Heart left ventricle (tissue), 16 donors: ENCODE measurements around the gene CRYBB1. TPM values are rescaled to one million over a fixed set of nuclear protein-coding genes. Genes with fewer than 3 reads are reported as not detected.
"Not testable (repeated sequence)": the region's sequence is repeated elsewhere in the genome, so short reads cannot be mapped to it uniquely, and the experiment has no call there.

Source experiments
- ATAC-seq, 4 donors: fragments of 200-7000 bp; cut with Tn5 transposase; one replicate each; pipeline ENCODE4 v1.9.1; 2020 to 2022; ENCODE audit warnings: moderate library complexity in 4 of 4, mild to moderate bottlenecking in 3 of 4, moderate number of reproducible peaks in 1 of 4
- DNase-seq, 5 donors: peaks; one replicate each; pipeline ENCODE4 v3.0.0-alpha.2; 2020
- H3K27ac ChIP-seq, 12 donors: fragments of 200-600 bp; sonication (generic) in 4 of 12; one replicate each; pipeline versions ENCODE4 v1.5.0 to v1.8.0; 2016 to 2022; ENCODE audit warnings: mild to moderate bottlenecking in 2 of 12
- H3K27me3 ChIP-seq, 9 donors: fragments of 200-600 bp; sonication (generic) in 2 of 9; one replicate each; pipeline versions ENCODE4 v1.5.1 to v1.8.0; 2016 to 2022; ENCODE audit warnings: mild to moderate bottlenecking in 3 of 9
- H3K36me3 ChIP-seq, 9 donors: fragments of 200-600 bp; sonication (generic) in 2 of 9; one replicate each; pipeline versions ENCODE4 v1.5.0 to v1.8.0; 2018 to 2022; ENCODE audit warnings: mild to moderate bottlenecking in 2 of 9
- H3K4me1 ChIP-seq, 12 donors: fragments of 200-600 bp; sonication (generic) in 4 of 12; one replicate each; pipeline versions ENCODE4 v1.5.0 to v1.8.0; 2016 to 2022; ENCODE audit warnings: mild to moderate bottlenecking in 3 of 12
- H3K4me3 ChIP-seq, 12 donors: fragments of 200-600 bp; sonication (generic) in 4 of 12; one replicate each; pipeline versions ENCODE4 v1.5.0 to v1.8.0; 2017 to 2022; ENCODE audit warnings: mild to moderate bottlenecking in 9 of 12, moderate library complexity in 4 of 12
- H3K9me3 ChIP-seq, 12 donors: fragments of 200-600 bp; sonication (generic) in 4 of 12; one replicate each; pipeline versions ENCODE4 v1.5.0 to v1.8.0; 2016 to 2022; ENCODE audit warnings: mild to moderate bottlenecking in 1 of 12
- POLR2A ChIP-seq, 2 donors: fragments of 450-650 bp; IDR thresholded peaks; one replicate each; pipeline ENCODE4 v1.6.1; 2017; ENCODE audit warnings: antibody characterized with exemption in 2 of 2, mild to moderate bottlenecking in 2 of 2, moderate library complexity in 2 of 2
- WGBS, 4 donors: extraction: QIAGEN DNeasy Blood & Tissue Kit in 2 of 4; methylation state at CpG; one replicate each; pipeline versions ENCODE4 v1.1.5 to v1.1.7; 2013 to 2018; 5-methylcytosine and 5-hydroxymethylcytosine counted together
- intact Hi-C, 10 donors: fragments of 100-400 bp; cut with DNase I; formaldehyde crosslinking; loops; one replicate each; pipeline versions ENCODE4 v1.11.1 to v1.14.2; 2022
- polyA plus RNA-seq, 2 donors: library from polyadenylated mRNA; stranded (reverse); fragments of 200-250 nt; gene quantifications; one replicate each; pipeline ENCODE4 v1.2.3, GENCODE V29; 2013
- total RNA-seq, 9 donors: library from RNA; depleted of rRNA in 2 of 9; stranded (reverse); fragments of >200 nt in 2 of 9; fragmentation: NEBNext Ultra II Directional in 3 of 9; extraction: Animal tissue kit (Norgen Biotek cat#: 25700) in 3 of 9; gene quantifications; one replicate each; pipeline versions ENCODE4 v1.1.0 to v1.2.4, GENCODE V29; 2016 to 2023
- TF ChIP-seq, protein P1 (sequence below), 12 donors: fragments of 200-600 bp; sonication (generic) in 4 of 12; IDR thresholded peaks; one replicate each; pipeline versions ENCODE4 v1.5.0 to v1.8.0; 2018 to 2022; ENCODE audit warnings: antibody characterized with exemption in 12 of 12, mild to moderate bottlenecking in 5 of 12
- donor health status: ischemic (EF 13 %, LVEDD 7.1; RV severe dilation, severe dysfunction).
- donor health status: healthy with polysubstance abuse.
- donor health status: DM: no; HTN: yes; CAD: no.
- donor health status: DM: no; HTN: no; CAD: no.
- donor health status: ischemic (EF 25% LVEDD 6.9; RV normal size, moderate dysfunction).
- donor health status: ischemic (EF 25% LVEDD 5.7; RV mildly dilated, moderate dysfunction).
- donor health status: healthy.
- donor health status: DM: yes; HTN: yes; CAD: no.
- donor health status: ischemic (EF 35%, LVEDD 5.7; RV mildly dilated, moderate dysfunction).
- donor health status: nonischemic (EF 11% LVEDD 7.7; RV severe dilation, severe dysfunction).
- donor health status: DM: yes; HTN: yes; CAD: no.
- donor health status: PGD.
- donor health status: ischemic (EF 29% LVEDD 5.4; RV normal size, mild dysfunction).
- donor health status: nonischemic (EF 23%, LVEDD 6.1; RV moderate dilation, normal function).

Gene CRYBB1
- total and polyA plus RNA-seq, 11 donors: 0.19 to 3.2 (median 0.42) TPM; not detected in 3

DNA sequence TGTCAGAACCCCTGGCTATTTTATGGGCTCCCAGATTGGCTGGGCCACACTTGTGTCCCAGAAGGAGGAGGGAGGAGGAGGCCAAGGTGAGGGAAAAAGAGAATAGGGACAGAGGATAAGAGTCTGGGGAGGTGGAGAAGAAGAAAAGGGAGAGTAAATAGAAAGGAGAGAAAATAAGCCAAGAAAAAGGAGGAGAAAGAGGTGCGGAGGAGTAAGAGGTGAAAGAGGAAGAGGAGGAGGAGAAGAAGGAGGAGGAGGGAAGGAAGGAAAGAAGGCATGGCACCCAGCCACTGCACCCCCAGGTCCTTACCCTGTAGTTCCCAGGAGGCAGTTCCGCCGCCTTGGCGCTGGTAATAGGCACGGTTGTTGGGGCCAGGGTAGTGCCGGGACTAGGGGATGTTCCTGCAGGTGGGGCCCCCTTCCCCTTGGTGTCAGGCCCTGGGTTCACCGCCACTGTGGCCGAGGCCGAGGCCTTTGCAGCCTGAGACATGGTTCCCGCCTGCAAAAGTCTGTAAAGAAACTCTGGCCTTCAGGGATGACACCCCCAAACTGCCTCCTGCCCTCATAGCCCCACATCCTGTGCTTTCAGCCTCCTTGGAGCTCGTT, 1.9 kb downstream of the CRYBB1 start:
- ATAC-seq (no peak), DNase-seq (no peak)
- no peak for TF ChIP-seq POLR2A (IDR thresholded peaks at IDR 0.05)
- TF ChIP-seq, protein P1, sequence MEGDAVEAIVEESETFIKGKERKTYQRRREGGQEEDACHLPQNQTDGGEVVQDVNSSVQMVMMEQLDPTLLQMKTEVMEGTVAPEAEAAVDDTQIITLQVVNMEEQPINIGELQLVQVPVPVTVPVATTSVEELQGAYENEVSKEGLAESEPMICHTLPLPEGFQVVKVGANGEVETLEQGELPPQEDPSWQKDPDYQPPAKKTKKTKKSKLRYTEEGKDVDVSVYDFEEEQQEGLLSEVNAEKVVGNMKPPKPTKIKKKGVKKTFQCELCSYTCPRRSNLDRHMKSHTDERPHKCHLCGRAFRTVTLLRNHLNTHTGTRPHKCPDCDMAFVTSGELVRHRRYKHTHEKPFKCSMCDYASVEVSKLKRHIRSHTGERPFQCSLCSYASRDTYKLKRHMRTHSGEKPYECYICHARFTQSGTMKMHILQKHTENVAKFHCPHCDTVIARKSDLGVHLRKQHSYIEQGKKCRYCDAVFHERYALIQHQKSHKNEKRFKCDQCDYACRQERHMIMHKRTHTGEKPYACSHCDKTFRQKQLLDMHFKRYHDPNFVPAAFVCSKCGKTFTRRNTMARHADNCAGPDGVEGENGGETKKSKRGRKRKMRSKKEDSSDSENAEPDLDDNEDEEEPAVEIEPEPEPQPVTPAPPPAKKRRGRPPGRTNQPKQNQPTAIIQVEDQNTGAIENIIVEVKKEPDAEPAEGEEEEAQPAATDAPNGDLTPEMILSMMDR (IDR thresholded peaks at IDR 0.05): no peak
- WGBS, 4 donors: 60 to 80% (median 69%) methylated on average over 11 of the region's 11 CpGs
- Histone ChIP-seq H3K27ac (no peak overlapping the region), H3K27me3 (peaks cover 0 to 12% (median 2%) of the 10 kb centered on the region in 9 donors), H3K4me1 (peaks cover 0 to 50% (median 4%) of the 10 kb centered on the region in 12 donors), H3K4me3 (no peak overlapping the region), H3K9me3 (no peaks in the 10 kb centered on the region), H3K36me3 (no peaks in the 10 kb centered on the region)
- intact Hi-C loops: no loop called here

DNA sequence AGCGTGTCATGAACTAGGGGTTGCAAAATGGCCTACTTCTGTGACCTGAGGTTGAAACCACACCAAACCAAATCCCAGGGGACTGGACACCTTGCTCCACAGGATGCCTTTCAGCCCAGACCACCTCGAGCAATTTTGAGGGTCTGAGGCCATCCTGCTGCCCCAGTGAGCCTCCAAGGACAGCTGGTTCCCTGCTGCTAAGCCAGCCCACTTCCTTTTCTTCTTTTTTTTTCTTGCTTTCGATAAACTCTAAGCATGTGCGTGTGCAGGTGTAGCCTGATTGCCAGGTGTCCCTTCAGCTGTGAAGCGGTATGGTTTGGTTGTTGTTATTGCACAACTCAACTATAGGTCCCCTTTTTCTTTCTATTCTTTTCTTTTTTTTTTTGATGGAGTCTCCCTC, 2.7 kb downstream of the CRYBB1 start:
- intact Hi-C loops: no loop called here
- DNase-seq (no peak), ATAC-seq (no peak)
- TF ChIP-seq, protein P1 (IDR thresholded peaks at IDR 0.05): no peak
- no peak for TF ChIP-seq POLR2A (IDR thresholded peaks at IDR 0.05)
- no peak overlapping the region for H3K27ac ChIP-seq
- H3K36me3 ChIP-seq: no peaks in the 10 kb centered on the region
- 49 to 64% (median 59%) methylated on average over 5 of the region's 5 CpGs for WGBS, 4 donors
- H3K4me1 ChIP-seq: peaks cover 0 to 55% (median 3%) of the 10 kb centered on the region in 12 donors
- no peaks in the 10 kb centered on the region for H3K9me3 ChIP-seq
- H3K4me3 ChIP-seq: no peak overlapping the region
- H3K27me3 ChIP-seq: peaks cover 0 to 12% (median 2%) of the 10 kb centered on the region in 9 donors

DNA sequence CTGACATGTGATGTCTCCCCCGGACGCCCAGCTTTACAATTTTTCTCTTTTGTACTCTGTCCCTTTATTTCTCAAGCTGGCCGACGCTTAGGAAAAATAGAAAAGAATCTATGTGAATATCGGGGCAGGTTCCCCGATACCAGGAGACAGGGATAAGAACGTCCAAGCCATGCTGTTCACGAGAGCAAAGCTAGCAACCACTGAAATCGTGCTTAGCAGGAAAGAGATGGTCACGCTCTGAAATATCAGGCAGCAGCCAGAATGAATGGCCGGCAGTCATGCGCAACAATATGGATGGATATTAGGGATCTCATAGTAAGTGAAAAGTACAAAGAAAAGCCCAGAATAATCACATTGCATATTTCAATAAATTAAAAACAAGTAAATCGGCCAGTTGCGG, 3.5 kb downstream of the CRYBB1 start:
- H3K27me3 ChIP-seq: peaks cover 0 to 12% (median 2%) of the 10 kb centered on the region in 9 donors
- intact Hi-C loops: no loop called here
- H3K4me3 ChIP-seq: no peak overlapping the region
- no peaks in the 10 kb centered on the region for H3K9me3 ChIP-seq
- no peak for DNase-seq
- WGBS, 4 donors: 48 to 53% (median 51%) methylated on average over 14 of the region's 14 CpGs
- no peak for ATAC-seq
- TF ChIP-seq POLR2A (IDR thresholded peaks at IDR 0.05): no peak
- TF ChIP-seq, protein P1 (IDR thresholded peaks at IDR 0.05): no peak
- peaks cover 0 to 52% (median 0%) of the 10 kb centered on the region in 12 donors for H3K4me1 ChIP-seq
- no peak overlapping the region for H3K27ac ChIP-seq
- no peaks in the 10 kb centered on the region for H3K36me3 ChIP-seq

DNA sequence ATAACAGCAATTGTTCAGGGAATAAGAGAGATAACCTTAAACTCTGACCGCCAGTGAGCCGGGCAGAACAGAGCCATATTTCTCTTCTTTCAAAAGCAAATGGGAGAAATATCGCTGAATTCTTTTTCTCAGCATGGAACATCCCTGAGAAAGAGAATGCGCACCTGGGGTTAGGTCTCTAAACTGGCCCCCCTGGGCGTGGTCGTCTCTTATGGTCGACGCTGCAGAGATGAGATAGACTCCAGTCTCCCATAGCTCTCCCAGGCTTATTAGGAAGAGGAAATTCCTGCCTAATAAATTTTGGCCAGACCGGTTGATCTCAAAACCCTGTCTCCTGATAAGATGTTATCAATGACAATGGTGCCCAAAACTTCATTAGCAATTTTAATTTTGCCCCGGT, 4.1 kb downstream of the CRYBB1 start:
- H3K27ac ChIP-seq, H3K4me3 ChIP-seq, H3K36me3 ChIP-seq, intact Hi-C loops, DNase-seq, ATAC-seq, H3K9me3 ChIP-seq: not testable (repeated sequence)
- Histone ChIP-seq H3K4me1 (peaks cover 0 to 46% (median 0%) of the 10 kb centered on the region in 12 donors), H3K27me3 (peaks cover 0 to 12% (median 2%) of the 10 kb centered on the region in 9 donors)
- 14 to 23% (median 18%) methylated on average over 10 of the region's 10 CpGs for whole genome bisulfite sequencing, 4 donors

DNA sequence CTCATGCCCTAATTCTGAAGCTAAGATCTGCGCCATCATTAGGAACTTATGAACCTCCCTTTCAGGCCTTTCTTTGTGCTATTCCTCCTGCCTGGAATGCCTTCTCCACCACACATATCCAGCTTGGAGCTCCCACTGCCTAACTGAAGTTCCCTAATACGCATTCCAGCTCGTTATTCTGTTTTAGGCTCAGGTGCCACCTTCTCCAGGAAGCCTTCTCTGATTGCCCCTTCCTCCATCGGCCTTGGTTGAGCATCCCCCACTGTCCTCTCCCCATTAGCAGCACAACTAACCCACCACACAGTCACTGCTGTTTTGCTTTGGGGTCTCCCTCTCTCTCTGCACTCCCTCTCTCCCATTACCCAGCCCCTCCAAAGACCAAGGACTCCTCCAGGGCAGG, 5.2 kb downstream of the CRYBB1 start:
- Histone ChIP-seq H3K4me3 (no peak overlapping the region), H3K4me1 (peaks cover 0 to 35% (median 0%) of the 10 kb centered on the region in 12 donors), H3K27me3 (peaks cover 0 to 12% (median 2%) of the 10 kb centered on the region in 9 donors), H3K9me3 (no peaks in the 10 kb centered on the region), H3K36me3 (no peaks in the 10 kb centered on the region), H3K27ac (no peak overlapping the region)
- DNase-seq (no peak), ATAC-seq (no peak)
- WGBS, 4 donors: 79 to 90% (median 85%) methylated on average over 4 of the region's 4 CpGs
- intact Hi-C loops: no loop called here
- TF ChIP-seq POLR2A (IDR thresholded peaks at IDR 0.05): no peak
- TF ChIP-seq, protein P1 (IDR thresholded peaks at IDR 0.05): no peak
